HG03095 (cell line): ENCODE data around the gene PSEN1.

Experiments used
- ATAC-seq: cut with Tn5 transposase; IDR thresholded peaks from one replicate; pipeline ENCODE4 v1.9.1; 2021; ENCODE audit warnings: moderate library complexity; ENCODE audit not compliant: unreplicated experiment

PSEN1 gene

DNA sequence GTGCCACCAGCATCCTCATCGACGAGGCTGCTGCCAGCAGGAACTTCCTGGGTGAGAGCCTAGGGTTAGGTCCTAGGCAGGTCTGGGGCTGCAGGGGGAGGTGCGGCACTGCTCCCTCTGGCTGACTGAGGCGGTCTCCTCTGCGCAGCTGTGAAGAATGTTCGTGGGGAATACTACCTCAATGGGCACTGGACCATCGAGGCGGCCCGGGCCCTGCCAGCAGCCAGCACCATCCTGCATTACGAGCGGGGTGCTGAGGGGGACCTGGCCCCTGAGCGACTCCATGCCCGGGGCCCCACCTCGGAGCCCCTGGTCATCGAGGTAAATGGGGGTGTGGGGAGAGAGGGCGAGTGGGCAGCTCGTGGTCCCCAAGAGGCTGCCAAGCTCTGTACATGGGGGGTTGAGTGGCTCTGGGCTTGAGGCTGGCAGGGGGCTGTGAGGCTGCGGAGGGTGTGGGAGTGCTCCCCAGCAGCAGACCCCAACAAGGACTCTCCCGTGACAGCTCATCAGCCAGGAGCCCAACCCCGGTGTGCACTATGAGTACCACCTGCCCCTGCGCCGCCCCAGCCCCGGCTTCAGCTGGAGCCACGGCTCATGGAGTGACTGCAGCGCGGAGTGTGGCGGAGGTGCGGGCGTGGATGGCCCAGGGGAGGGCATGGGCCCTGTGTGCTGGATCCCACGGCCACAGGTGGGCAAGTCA lies 115.4 kb downstream of the PSEN1 start:
- ATAC-seq = no peak

DNA sequence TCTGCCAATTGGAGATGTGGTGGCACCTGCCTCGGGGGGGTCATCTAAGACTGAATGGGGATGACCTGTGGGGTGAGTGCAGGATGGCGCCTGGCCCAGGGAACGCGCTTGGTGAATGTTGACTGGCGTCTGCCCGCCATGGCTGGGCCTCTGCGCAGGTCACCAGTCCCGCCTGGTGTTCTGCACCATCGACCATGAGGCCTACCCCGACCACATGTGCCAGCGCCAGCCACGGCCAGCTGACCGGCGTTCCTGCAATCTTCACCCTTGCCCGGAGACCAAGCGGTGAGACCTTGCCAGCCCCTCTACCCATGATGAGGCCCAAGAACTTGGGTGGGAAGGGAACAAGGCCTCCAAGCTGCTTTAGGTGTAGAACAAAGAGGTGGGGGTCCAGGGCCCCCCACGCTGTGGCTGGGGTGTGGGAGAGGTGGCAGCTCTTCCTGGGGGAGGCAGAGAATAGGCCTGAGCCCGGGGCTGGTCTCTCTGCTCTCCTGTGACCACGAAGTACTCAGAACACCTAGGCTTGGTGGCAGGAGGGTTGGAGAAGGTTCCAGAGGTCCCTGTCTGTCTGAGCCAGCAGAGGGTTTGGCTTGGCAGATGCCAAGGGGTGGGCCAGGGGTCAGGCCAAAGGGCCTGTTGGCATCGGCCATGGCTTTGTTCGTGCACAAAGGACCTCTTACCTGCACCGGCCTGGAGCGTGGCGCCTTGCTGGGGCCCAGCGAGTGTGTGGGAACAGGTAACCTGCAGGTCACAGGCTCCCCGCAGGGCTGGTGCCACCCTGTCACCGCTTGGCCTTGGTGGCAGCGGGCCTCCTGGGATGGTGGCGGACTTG lies 116.4 kb downstream of the PSEN1 start:
- no peak for ATAC-seq

DNA sequence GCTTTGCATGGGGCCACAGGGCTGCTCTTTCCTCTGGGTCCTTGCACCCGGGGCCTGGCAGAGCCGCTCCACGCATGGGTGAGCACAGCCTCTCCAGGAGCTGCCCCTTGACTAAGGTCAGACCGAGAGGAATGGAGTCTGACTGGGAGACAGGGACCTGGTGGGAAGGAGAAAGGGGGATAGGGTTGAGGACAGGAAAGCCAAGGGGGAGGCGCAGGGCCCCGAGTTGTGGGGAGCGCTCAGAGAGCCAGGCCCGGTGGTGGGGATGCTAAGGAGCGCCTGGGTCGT lies 117.0 kb downstream of the PSEN1 start:
- no peak for ATAC-seq

DNA sequence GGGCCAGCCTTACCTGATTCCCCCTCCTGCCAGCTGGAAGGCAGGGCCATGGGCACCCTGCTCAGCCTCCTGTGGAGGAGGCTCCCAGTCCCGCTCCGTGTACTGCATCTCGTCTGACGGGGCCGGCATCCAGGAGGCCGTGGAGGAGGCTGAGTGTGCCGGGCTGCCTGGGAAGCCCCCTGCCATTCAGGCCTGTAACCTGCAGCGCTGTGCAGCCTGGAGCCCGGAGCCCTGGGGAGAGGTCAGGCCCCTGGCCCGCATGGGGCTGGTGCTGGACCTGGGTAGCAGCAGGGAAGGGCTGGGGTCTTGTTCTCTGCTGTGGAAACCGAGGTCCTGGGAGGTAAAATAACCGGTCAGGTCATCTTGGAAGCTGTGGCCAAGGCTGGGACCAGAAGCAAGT lies 117.4 kb downstream of the PSEN1 start:
- ATAC-seq = no peak

DNA sequence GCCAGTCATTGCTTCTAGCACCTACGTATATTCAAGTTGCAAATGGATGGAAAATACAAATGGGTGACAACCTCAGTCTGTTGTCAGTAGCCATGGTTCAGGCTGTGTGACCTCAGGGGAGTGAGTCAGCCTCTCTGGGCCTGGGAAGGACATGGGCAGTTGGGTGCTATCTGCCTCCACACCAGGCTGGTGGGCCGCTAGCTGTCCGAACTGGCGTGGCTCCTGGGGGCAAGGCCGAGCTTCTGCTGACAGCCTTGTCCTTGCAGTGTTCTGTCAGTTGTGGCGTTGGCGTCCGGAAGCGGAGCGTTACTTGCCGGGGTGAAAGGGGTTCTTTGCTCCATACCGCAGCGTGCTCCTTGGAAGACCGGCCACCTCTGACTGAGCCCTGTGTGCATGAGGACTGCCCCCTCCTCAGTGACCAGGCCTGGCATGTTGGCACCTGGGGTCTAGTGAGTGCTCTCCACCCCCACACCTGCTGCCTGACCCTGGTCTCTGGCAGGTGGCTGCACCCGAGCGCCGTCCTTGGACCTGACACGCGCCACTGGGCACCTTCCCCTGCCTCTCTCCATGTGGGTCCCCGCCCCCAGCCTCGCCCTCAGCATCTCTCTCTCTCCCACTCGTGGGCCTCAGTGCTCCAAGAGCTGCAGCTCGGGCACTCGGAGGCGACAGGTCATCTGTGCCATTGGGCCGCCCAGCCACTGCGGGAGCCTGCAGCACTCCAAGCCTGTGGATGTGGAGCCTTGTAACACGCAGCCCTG lies 118.1 kb downstream of the PSEN1 start:
- ATAC-seq = no peak

DNA sequence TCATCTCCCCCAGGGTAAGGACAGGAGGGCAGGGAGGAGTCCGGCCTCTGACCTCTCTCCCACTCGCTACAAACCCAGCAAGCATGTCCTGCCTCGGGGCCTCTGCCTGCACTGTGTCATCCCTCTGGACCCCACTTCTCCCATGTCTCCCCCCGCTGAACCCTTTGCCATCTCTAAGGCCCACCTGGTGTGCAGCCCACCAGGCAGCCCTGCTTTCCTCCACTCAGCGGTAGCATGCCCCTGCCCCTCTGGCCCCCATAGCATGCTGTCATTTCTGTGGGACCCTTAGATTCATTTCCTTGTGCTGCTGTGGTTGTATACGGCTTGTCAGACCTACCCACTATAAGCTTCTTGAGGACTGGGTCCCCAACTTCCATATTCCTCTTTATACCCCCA lies 118.7 kb downstream of the PSEN1 start:
- no peak for ATAC-seq

DNA sequence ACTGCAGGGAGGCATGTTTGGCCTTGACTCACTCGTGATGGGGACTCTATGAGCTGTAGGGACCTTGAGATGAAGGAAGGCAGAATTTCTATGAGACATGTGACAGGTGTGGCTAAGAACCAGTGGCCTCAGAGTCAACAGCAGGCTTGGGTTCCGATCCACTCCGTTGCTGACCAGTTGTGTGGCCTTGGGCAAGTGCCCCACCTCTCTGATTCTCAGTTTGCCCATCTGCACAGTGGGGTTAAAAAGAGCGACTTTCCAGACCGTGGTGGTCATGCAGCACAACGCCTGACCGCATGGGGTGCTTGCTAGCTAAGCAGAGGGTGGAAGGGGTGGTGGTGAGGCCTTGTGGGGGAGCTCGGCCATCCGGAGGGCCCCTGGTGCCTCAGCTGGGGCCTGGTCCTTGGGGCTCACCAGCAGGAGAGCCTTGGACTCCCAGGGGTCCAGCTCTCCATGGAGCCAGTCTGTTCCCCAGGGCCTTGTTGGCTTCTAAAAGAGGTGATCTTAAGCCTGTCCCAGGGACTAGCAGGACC lies 119.5 kb downstream of the PSEN1 start:
- no peak for ATAC-seq

DNA sequence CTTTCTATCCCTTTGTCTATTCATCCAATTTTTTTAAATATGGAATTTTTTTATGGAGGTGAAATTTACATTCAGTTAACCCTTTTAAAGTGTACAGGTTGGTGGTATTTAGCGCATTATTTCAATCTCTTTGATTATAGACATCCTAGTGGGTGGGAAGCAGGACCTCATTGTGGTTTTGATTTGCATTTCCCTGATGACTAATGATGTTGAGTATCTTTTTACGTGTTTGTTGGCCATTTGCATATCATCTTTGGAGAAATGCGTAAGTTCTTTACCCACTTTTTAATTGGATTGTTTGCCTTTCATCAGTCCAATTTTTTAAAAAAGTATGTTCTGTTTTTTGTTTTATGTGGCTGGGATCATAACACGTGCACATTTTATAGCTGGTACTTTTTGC lies 121.8 kb downstream of the PSEN1 start:
- ATAC-seq = no peak

DNA sequence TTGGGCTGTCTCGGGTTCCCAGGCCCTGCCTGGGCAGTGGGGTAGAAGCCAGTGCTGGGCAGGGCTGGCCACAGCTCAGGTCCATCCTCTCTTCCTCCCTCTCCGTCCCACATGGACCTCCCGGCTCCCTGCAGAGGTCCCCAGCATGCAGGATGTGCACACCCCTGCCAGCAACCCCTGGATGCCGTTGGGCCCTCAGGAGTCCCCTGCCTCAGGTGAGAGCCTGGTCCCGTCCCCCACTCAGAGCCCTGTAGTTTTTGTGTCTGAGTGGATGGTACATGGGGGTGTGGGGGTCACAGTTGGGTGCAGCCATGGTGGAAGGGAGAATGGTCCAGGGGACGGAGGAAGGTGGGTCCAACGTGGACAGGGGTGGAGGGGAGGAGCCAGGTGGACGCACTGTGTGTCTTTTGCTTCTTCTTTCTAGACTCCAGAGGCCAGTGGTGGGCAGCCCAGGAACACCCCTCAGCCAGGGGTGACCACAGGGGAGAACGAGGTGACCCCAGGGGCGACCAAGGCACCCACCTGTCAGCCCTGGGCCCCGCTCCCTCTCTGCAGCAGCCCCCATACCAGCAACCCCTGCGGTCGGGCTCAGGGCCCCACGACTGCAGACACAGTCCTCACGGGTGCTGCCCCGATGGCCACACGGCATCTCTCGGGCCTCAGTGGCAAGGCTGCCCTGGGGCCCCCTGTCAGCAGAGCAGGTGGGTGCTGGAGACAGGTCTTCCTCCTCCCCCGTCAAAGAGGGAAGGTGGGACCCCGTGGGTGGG lies 122.7 kb downstream of the PSEN1 start:
- no peak for ATAC-seq

DNA sequence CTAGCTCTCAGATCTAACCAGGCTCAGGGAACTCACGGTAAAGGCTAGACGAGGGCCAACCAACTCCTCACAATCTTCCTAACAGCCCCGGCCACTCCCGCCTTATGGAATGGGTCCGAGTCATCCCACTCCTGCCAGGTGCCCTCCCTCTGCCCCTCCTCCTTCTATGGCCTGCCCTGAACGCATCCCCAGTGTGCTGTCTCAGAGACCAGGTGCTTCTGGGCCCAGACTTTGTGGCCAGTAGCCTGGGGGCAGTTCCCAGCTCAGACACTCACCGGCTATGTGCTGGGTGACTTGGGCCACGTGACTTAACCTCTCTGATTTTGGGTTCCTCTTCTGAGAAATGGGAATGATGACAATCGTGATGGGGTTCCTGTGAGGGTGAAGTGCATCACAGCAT lies 123.5 kb downstream of the PSEN1 start:
- no peak for ATAC-seq

DNA sequence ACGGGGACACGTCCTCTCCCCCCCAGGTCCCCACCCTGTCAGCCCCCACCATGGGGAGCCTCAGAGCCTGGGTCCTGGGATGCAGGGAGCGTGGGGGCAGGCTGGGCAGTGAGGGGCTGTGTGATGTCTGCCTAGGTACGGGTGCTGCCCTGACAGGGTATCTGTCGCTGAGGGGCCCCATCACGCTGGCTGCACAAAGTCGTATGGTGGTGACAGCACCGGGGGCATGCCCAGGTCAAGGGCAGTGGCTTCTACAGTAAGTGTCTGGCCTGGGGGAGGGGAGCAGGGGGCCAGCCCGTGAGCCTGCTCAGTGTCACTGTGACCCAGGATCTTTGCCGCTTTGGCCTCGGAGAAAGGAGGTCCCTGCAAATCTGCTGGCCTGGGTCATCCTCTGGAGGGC lies 124.3 kb downstream of the PSEN1 start:
- ATAC-seq = no peak

DNA sequence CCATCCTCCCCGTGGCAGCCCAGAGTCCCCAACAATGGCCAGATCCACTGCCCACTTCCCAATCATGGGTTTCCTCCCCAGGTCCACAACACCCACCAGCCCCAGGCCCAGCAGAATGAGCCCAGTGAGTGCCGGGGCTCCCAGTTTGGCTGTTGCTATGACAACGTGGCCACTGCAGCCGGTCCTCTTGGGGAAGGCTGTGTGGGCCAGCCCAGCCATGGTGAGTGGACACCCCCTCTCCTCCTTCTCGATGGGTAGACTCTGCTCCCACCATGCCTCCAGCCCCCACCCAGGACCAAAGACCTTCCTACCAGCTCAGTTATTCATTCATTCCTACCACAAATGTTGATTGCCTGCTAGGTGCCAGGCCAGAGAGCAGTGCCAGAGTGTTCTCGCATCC lies 124.8 kb downstream of the PSEN1 start:
- no peak for ATAC-seq

DNA sequence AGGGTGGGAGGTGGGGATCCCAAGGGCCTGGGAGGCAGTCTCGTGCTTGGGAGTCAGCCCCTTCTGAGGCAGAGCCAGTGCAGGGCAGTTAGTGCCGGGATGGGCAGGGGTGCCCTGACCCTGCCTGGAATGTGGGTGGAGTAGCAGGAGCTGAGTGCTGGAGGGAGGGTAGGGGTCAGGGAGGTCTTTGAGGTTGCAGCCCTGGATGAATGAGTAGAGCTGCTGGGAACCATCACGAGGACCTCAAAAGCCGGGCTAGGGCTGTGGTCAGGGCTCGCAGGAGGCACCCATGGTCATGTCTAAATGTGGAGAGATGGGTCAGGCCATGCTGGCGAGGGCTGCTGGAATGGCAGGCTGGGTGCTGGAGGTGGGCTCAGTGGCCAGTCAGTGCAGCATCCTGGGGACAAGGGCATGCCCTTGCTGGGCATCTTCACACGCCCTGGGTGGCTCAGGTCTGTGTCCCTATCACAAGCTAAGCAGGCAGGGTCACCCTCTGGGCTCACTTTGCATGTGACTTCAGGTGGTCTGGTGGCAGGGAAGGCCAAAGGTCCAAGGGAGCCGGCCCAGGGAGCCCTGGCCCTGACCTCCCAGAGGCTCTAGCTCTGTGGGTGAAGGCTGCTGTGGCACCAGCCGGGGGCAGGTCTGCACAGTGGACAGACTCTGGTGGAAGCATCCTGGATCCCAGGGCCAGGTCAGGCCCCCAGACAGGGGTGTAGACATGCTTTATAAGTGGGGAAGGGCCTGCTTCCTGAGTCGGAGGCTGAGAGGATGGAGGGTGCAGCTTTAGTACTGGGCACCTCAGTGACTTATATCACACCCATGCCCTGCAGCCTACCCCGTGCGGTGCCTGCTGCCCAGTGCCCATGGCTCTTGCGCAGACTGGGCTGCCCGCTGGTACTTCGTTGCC lies 125.5 kb downstream of the PSEN1 start:
- ATAC-seq = no peak

DNA sequence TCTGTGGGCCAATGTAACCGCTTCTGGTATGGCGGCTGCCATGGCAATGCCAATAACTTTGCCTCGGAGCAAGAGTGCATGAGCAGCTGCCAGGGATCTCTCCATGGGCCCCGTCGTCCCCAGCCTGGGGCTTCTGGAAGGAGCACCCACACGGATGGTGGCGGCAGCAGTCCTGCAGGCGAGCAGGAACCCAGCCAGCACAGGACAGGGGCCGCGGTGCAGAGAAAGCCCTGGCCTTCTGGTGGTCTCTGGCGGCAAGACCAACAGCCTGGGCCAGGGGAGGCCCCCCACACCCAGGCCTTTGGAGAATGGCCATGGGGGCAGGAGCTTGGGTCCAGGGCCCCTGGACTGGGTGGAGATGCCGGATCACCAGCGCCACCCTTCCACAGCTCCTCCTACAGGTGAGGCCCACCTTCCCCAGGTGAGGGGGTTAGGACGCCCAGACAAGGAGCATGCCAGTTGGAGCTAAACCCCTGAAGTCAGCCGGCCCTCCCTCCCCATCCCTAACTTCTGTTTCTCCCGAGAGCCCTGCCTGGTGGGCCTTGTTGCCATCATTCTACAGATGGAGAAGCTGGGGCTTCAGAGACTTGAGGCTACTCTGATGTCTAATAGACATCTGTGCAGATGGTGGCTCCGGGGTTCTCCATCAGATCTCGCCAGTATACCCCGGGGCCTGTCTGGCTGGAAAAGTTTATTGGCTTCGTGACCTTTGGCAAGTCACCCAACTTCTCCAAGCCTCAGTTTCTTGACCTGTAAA lies 126.3 kb downstream of the PSEN1 start:
- no peak for ATAC-seq

DNA sequence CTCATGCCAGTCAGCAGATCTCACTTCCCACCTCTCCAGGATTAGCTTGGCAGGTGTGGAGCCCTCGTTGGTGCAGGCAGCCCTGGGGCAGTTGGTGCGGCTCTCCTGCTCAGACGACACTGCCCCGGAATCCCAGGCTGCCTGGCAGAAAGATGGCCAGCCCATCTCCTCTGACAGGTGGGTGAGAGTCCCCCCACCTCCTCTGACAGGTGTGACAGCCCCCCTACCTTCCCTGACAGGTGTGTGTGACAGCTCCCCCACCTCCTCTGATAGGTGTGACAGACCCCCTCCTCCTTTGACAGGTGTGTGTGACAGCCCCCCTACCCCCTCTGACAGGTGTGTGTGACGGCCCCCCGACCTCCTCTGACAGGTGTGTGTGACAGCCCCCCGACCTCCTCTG lies 127.3 kb downstream of the PSEN1 start:
- ATAC-seq = no peak

DNA sequence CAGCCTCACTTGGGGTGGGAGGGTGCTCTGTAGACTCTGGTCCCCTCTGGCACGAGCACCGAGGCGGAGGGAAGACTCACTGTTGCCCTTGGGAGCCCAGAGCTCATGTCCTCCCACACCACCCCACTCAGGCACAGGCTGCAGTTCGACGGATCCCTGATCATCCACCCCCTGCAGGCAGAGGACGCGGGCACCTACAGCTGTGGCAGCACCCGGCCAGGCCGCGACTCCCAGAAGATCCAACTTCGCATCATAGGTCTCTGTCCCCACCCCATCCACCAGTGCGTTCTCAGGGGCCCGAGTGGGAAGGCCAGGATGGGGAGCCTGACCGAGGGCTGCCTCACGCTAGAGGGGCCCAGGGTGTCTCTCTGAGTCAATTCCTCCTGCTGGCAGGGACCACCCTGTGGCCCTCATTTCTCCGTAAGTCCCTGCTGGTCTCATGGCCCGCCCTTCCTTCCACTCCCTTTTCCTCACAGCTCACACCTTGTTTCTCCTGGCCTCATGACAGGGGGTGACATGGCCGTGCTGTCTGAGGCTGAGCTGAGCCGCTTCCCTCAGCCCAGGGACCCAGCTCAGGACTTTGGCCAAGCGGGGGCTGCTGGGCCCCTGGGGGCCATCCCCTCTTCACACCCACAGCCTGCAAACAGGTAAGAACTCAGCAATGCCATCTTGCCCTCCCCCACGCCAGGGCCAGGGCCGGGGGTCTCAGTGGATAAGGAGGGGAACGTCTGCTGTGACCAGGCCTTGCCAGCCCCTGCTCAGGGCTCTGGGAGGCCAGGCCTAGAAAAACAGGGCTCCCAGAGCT lies 128.0 kb downstream of the PSEN1 start:
- no peak for ATAC-seq

DNA sequence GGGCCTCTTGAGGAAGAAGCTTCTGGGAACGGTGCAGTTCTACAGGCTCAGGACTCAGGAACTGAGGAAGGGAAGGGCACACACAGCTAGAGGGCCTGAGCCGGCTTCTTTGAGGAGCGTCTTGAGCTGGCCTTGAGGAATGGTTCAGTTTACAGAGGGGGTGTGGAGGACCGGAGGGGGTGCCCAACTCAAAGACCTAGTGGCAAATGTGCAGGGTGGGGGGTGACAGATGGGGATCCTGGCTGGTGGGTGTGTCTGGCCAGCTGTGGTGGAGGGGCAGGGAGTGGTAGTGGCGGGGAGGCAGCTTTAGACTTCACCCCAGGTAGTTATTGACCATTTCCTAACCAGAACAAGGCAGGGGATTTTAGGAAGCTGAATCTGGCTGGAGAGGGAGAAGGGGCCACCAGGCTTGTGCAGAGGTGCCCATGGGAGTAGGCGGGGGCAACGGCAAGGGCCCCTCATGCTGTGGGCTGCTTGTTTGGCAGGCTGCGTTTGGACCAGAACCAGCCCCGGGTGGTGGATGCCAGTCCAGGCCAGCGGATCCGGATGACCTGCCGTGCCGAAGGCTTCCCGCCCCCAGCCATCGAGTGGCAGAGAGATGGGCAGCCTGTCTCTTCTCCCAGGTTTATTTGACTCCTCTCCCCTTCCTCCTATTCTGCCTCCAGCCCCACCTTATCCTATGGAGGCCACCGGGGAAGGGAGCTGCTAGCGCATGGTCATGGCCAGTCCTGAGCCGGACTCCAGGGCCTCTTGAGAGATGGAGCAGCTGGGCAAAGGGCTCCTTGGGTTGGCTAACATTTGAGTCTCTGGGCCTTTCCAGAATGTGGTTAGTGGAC lies 128.8 kb downstream of the PSEN1 start:
- ATAC-seq = no peak

DNA sequence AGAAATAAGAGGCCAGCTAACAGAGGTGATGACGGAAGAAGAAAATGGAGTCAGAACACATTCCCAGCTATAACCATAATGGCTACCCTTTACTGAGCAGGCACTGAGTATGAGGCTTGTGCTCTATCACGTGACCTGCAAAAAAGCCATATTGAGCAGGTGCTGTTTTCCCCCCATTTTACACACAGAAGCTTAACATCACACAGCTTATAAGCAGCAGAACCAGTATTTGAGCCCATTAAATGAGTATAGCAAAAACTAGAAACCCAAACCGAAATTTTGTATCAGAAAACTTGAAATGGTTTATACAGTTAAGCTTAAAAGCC lies 129.4 kb downstream of the PSEN1 start:
- ATAC-seq = no peak
